NAMALWA (cell line): ENCODE results near the gene COL11A2.

Source experiments
- DNase-seq: peaks from one replicate; pipeline ENCODE4 v3.0.0-alpha.2; 2015; ENCODE audit warnings: low spot score

COL11A2 gene

GRCh38 chr6:33116841-33117711, 75.2 kb downstream of the COL11A2 start:
- no peak for DNase-seq

DNA sequence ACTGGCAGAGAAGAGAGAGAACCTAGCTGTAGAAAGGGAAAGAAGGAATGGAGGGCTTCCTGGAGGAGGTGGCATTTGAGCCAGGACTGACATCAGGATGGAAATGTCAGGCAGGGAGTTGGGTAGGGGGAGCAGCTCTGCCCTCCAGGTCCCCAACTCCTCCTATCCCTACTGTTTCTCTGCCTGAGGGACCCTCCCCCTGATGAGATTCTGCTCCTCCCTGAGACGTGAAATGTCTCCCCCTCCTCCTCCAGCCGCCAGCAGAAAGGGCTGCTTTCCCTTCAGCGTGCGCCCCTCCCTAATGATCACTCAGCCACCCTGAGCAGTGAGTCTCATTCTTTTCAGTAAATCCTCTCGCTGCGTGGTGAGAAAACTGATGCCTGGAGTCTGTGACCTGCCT, 75.8 kb downstream of the COL11A2 start:
- DNase-seq = no peak

DNA sequence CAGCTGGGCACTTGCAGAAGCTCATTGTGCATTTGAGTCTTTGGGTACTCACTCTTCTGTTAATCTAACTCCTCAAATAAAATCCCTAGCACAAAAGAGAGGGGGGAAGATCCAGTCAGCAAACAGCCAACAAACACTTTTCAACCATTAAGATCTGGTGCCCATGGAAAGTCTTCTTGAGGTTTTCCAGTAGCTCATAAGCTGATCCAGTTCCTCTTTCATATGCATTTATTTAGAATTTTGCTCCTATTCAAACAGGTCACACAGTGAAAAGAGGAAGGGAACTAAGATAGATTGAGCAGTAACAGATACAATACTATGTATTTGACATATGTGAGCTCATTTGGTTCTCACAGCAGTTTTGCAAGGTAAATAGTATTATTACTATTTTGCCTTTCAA, 77.9 kb downstream of the COL11A2 start:
- DNase-seq = peak; percentile 23

DNA sequence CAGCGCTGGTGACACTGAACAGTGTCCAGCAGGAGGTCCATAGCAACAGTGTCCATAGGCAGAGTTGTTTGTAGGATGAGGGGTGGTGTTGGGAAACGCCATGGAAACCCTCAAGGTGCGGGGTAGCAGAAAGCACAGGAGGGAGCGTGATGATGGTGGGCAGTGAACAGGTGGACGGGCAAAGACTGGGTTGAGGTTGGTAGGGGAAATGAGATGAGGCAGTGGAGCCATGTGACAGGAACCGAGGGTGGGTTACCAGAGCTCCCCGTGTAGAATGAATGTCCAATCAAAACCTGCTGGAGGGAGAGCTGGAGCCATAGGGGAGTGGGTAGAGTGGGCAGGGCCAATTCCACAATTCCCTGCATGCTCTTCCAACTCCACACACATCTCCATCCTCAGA, 78.5 kb downstream of the COL11A2 start:
- DNase-seq = no peak
